ENCODE data around the gene KAZN.

Gene KAZN

DNA sequence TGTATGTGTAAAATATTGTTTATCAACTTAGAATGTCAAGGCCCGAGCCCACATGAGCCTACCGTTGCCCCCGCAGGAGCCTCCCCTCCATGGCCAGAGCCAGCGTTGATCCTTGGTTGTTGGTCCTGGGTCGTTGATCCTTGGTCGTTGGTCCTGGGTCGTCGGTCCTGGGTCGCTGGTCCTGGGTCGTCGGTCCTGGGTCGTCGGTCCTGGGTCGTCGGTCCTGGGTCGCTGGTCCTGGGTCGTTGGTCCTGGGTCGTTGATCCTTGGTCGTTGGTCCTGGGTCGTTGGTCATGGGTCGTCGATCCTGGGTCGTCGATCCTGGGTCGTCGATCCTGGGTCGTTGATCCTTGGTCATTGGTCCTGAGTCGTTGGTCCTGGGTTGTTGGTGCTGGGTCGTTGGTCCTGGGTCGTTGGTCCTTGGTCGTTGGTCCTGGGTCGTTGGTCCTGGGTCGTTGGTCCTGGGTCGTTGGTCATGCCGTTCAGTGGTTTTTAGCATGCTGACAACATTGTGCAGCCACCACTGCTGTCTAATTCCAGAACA, 450.0 kb downstream of the KAZN start:
- DNase-seq, result no peak

DNA sequence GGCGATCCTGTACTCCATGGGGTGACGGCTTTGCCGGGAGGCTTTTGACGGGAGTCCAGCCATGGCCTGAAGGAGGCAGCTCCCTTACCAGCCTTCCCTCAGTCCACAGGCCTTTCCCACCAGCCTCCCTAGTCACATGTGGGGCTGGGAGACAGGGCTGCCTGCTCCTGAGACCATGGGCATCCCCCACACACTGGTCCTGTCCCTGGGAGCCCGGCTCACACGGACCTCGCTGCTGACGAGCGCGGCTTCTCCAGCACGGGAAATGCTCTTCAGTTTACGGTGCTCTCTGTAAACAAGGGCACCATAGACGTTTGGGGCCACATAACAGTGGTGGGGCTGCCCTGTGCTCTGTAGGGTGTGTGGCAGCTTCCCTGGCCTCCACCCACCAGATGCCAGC, 450.6 kb downstream of the KAZN start:
- DNase-seq, result no peak

DNA sequence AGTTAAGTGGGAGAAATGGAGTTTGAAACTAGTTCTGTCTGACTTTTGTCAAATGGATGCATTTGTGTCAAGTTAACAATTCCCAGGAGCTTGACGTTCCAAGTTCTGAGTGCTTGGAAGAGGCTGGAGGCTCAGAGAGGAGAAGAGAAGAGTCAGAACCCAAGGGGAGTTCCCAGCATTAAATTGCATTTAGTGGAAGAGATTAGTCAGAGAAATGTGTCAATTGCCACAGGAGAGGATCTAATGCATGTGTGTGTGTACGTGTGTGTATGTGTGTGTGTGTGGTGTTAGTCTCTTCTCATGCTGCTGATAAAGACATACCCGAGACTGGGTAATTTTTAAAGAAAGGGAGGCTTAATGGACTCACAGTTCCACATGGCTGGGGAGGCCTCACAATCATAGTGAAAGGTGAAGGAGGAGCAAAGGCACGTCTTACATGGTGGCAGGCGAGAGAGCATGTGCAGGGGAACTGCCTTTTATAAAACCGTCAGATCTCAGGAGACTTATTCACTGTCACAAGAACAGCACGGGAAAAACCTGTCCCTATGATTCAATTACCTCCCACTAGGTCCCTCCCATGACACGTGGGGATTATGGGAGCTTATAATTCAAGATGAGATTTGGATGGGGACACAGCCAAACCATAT, 453.5 kb downstream of the KAZN start:
- DNase-seq, result no peak

DNA sequence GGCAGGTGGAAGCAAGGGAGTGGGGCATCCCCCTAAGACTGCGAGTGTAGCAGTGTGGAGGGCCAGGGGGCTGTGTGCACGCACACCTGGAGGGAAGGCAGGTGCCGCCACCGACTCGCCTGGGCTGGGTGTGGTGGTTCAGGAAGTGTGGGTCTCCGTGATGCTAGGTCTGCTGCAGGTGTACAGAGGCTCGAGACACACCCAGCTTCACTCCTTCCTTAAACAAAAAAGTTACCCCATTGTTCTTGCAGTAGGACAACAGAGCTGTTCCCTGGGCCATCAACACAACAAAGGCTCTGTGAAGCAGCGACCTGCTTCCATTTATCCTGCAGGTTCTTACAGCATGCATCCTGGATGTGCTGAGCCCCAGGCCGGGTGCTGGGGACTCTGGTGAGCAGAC, 454.7 kb downstream of the KAZN start:
- no peak for DNase-seq

DNA sequence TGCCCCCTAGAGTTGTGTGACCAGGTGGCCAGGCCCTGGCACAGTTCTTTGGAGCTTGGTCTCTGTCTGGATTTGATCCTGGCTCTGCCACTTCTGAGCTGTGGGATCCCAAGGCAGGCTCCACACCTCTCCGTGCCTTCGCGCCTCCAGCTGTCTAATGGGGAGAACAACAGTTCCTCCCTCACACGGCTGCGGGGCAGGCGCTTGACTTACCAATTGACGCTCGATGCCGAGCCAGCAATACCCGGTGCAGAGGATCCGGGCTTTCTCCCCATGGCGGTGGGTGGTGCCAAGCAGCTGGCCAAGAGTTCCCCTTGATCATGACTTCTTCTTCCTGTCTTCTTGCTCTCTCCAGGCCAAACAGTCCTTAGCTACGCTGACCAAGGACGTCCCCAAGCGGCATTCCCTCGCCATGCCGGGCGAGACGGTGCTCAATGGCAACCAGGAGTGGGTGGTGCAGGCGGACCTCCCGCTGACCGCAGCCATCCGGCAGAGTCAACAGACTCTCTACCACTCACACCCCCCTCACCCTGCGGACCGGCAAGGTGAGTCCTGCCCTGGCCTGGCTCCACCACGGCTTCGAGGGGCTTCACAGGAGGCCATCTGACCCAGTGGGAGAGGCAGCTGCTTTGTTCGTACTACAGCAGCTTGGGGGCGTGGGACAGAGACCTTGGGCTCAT, 457.4 kb downstream of the KAZN start:
- DNase-seq, result no peak

DNA sequence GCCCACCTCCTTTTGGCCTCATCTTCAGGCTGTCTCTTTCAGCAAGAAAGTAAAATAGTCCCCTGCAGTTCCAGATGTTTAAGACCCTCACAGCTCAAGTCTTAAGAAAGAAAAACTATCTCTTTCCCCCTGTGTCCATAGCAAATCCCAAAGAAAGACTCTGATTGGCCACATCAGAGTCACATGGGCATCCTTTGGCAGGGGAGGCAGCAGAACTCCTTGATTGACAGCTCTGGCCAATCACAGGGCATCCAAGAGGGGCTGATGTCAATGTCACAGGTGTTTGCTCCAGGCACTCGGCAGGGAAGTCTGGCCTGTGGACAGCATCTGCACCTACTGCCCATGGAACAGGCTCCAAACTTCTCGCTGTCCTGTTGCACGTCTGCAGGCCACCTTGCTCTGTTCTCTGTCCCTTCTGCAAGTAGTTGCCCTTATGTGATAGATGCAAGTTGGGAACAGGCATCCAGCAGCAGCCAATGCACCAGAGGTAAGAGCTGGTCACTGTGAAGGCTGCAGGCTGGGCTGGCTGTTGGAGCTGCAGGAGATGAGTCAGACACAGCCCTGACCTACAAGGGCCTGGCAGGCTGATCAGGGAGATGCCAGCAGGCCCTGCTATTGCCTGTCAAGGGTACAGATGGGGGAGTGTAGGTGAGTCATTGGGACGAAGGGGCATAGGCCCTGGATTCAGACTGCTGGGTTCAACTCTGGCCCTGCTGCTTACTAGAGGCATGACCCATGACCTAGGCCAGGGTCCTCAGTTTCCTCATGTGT, 458.2 kb downstream of the KAZN start:
- no peak for DNase-seq

DNA sequence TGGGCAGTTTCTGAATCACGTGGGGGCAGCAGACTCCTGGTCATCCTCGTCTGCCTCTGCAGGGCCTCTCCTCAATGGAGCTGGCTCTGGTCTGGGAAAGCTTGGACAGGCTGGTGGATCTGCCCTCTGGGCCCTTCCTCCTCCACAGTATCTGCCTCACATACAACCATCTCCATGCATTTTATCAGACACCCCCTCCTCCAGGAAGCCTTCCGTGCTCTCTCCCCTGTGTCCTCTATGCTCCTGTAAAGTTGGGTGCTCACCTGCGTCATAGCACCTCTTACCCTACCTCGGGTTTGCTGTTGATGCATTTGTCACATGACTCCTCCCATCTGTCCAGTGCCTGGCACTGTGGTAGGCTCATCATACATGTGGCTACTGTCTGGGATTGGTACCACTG, 459.3 kb downstream of the KAZN start:
- DNase-seq, result no peak

DNA sequence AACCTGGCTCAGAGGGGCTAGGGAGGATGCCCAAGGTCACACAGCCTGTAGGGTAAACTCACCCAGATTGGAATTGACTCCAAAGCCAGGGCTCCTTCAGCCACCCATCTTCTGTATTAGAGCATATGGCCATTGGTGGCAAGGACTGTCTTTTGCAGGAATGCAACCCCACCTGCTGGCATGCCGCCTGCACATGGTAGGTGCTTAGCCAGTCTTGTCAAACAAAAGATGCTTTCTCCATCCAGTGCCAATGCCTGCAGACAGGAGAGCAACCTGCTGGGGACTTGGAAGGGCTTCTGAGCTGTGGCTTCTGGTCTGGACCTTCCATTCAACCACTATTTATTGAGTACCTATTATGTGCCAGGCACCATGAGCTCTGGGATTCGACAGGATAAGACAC, 459.8 kb downstream of the KAZN start:
- no peak for DNase-seq

DNA sequence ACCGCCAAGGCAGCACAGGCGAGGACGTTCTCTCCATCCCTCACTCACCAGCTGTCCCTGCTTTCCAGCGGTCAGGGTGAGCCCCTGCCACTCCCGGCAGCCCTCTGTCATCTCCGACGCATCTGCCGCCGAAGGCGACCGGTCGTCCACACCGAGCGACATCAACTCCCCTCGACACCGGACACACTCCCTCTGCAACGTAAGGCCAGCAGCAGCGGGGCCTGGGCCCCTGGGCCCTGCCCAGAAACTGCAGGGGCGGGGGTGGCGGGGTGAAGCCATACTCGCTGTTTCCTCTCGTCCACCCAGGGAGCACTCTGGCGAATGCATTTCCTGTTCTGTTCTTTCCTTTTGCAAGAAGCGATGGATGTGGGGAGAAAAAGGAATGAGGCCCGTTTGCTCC, 461.6 kb downstream of the KAZN start:
- DNase-seq, result no peak

DNA sequence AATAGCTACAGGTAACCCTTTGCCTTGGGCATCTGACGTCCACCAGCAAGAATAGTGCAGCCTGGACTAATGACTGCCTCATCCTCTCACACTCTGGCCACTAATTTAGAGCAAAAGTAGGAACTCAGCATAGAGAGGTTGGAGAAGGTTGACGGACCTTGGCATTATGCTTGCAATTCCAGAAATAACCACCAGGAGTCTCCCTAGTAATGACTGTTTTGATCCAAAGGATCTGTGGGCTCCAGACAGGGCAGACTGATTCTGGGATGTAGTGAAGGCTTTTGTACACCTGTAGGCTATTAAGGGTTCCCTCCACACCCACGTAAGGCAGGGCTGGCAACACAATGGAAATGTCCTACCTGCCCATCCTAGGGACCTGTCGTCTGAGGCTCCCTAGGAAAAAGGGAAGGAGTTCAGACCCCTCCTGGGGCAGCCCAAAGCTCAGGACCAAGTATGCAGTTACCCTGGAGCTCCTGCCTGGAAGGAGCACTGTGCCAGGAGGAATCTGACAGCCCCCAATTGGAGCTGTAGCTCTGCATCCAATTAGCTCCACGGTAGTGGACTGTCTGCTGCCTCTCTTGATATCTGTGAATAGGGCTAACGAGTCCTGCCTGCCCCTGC, 464.1 kb downstream of the KAZN start:
- no peak for DNase-seq

DNA sequence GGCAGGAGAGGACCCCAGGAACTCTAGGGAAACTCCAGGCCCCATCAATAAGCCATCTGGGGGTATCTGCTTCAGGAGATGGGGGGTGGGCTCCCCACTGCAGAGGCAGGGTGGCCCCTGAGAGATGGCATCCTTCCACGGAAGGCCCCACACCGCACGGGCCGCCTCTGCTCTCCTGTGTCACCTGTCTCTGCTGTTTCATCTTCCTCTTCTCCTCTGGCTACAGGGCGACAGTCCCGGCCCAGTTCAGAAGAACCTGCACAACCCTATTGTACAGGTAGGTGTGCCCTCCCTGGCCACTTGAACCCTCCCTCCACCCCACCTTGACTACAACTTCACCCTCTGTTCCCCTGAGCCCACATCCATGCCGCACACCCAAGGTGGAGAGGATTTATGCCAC, 464.9 kb downstream of the KAZN start:
- DNase-seq, result no peak

DNA sequence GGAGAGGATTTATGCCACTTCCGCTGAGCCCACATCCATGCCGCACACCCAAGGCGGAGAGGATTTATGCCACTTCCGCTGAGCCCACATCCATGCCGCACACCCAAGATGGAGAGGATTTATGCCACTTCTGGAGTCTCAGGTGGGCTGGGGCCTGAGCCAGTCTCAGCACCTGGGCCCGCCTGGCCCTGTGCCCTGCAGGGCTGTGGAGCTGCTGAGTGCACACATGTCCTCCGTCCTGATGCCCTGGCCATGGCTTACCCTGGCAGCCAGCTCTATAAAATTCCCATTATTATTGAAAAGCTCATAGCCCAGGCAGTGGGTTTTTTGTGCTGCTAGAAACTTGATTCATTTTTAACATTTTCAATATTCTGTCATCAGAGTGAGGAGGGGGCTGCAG, 465.3 kb downstream of the KAZN start:
- DNase-seq, result no peak

DNA sequence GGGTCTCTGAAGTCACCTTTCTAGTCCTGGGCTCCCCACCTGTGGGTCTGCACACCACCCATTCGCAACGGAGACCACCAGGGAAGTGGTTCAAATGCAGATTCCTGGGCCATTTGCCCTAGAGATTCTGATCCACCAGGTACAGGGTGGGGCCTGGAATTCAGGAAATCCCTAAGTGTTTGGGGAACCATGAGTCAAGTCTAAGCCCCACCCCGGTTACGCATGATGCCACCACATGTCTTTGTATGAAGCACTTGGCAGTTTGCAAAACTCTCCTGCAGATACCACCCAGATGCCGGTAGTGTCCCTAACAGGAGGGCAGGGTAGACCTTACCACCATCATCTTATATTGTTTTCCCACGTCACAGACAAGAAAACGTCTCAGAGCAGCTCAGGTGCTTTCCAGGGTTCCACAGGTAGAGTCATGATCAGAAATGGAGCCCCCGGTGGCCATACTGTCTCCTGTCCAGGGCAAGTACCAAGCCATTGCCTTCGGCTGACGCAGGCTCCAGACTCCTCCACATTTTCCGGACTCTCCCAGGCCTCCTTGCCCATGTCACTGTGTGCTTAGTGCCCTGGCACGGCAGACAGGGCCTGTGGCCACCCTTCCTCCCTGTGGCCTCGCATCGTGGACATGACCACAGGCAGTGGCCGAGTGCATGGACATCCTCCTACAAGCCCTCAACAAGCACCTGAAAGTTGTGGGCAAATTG, 465.9 kb downstream of the KAZN start:
- DNase-seq, result no peak

DNA sequence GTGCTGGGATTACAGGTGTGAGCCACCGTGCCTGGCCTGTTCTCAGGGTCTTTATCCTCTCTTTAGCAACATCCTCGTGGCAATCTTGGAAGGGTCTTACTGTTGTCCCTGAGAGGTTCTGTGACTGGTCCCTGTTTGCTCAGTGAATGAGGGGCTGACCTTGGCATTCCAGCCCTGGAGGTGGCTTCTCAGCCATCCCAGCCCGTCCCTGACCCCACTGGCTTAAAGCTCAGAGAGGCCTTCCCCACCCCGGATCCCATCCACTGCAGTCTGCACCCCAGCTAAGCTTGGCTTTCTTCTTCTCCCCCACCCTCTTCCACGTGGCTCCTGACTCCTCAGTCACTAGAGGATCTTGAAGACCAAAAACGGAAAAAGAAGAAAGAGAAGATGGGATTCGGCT, 466.8 kb downstream of the KAZN start:
- no peak for DNase-seq

DNA sequence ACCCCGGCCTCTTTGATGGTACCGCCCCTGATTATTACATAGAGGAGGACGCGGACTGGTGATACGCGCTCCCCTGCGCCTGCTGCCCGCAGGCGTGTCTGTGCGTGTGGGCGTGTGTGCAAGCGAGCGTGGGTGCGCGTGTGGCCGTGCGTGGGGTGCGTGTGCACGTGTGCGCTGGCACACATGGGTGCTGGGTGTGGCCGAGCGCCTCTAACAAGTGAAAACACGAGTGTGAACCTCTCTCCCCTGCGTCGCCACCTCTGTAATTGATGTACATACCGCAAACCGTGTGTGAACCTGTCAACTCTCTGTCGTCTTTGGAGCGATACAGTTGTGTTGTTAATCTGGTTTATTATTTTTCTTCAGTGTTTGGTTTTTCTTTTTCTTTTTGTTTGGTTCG, 467.3 kb downstream of the KAZN start:
- no peak for DNase-seq

DNA sequence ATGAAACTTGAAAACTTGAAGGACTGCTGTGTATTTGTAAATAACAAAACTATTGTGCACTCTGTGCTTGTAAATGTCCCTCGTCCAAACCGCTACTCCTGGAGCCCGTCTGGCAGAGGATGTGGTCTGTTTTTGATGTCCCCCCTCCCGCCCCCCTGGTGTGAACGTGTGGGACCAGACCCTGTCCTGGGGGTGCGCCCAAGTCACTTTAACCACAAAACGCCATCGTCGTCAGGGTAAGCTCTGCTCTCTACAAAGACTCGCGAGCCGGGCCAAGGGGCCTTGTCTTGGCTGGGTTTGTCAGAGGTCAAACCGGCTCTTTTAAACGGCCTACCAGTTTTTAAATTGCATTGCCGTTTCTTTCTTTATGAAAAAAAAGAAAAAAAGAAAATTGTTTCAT, 467.7 kb downstream of the KAZN start:
- DNase-seq, result no peak

DNA sequence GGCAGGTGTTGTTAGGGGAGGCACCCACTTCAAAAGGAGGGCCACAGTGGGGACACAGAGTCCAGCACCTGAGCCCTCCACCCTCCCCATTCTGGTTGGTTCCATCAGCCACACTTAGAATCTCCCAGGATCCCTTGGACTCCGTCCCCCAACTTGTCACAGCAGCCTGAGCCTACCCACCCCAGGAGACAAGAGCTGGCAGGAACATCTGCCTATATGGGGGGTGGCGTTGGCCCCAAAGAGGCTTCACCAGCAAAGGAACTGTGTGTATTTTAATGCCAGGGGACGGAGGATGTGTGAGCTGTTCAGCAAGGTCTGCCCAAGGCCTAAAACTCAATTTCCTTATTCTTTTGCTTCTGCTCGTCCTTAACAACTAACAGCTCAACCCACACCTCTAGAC, 468.7 kb downstream of the KAZN start:
- DNase-seq, result no peak

DNA sequence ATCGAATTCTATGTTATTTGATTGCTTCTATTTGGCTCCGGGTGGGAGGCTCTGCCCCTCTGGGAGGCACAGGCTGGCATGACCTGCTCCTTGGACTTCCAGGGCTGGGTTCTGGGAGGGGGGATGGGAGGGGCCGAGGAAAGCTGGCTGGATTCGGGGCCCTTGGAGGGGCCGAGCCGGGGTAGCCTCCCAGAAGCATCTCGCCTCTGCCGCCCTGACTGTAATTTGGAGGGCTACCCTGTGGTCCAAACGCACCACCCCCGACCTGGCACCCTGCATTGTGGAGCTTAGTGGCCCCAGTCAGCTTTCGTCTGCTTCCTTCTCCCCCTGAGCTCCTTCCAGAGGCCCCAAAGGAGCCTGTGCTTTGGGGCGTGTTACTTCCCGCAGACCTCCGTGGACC, 469.7 kb downstream of the KAZN start:
- DNase-seq, result no peak

DNA sequence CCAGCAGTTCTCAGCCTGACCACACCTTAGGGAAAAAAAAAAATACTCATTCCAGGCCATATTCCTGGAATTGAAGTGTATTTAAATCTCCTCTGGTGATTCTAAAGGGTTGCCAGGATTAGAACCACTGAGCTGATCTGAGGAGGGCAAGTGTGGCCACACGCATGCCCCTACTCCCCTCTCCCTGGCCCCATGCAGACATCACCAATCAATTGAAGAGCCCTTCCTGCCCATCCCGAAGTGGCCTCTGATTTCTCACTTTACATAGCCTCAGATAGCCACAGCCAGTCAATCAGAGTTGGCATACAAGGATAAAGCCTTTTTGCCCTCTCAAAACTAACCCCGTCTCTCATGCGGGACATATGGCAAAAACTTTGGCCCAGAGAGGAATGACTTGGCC, 470.5 kb downstream of the KAZN start:
- no peak for DNase-seq

DNA sequence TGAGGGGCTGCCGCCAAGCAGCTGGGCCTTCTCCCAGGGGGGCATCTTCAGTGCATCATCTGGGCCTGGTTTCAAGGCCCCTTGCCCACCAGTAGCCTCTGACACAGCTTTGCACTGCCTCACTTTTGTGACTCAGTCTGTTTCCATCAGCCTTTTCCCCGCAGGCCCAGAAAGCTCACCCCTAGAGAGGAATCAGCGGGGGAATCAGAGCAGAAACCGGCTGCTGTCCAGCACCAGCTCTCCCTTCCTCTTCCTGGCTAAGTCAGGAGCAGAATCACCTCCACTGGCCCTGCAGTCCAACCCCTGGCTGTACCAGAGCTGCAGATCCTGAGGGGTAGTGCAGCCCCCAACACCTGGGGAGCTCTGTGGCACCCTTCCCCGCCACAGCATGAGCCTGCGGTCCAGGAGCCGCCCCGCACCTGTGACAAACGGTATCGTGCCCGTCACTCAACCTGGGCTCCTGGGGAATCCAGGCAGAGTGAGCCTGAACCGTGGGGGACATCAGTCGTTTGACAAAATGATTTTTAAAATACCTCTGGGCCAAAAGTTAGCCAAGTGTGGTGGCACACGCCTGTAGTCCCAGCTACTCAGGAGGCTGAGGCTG, 471.8 kb downstream of the KAZN start:
- DNase-seq, result no peak

DNA sequence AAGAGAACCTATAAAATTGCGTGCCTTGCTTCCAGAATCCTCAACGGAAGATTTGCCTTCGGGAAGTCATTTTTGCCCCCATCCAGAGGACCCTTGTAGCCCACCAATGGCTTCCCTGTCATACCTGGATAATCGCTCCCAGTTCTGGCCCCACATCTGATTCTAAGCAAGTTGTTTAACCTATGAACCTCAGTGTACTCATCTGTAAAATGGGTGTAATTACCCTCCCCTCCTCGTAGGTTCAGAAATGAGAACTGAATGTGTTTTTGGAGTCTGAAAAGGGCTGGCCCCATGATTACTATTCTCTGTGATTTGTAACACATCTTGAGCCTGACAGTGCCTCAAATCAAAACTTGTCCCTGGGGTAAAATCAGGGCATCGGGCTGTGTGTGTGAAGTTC, 473.5 kb downstream of the KAZN start:
- DNase-seq, result no peak

DNA sequence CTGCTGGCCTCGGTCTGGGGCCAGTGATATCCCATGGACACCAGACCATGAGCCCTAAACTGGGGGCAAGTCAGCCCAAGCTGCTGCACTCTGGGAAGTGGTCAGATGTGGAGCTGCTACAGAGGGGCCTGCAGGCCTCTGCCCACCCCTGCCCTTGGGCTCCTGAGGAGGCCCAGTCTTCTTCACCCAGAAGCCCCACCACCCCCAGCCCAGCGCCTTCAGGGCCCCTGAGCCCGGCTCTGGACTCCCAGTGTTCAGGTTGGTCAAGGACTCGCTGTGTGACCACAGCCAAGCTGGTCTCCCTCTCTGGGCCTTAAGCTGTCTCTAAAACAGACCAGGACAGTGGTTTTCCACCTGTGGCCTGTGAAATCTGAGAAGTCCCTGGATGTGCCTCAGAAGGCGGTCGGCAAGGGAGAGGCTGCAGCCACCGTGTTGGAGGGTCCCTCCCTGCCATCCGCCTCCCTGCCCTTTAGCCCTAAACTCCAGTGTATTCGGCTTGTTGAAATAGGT, 475.4 kb downstream of the KAZN start:
- DNase-seq, result no peak
